OCI-M2 (cell line): ENCODE data around the gene ALCAM.
A peak's percentile ranks its signal among the peaks of the same experiment; 100 is the strongest.
"Not testable (repeated sequence)": the region's sequence is repeated elsewhere in the genome, so short reads cannot be mapped to it uniquely, and the experiment has no call there.

ENCODE experiments used
- DNase-seq: peaks from one replicate; lab custom pipeline; 2025; ENCODE audit not compliant: unreplicated experiment; lab: John Stamatoyannopoulos, UW

The ALCAM gene

DNA sequence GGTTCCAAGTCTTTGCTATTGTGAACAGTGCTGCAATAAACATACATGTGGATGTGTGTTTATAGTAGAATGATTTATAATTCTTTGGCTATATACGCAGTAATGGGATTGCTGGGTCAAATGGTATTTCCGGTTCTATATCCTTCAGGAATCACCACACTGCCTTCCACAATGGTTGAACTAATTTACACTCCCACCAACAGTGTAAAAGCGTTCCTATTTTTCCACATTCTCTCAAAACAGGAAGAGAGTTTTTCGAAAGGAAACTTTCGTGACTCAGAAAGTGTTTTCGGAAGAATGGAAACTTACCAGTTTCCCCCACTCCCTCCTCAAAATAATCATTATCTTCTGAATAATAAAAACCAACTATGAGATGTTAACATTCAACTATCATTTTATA lies 205.8 kb downstream of the ALCAM start:
- DNase-seq: no peak

DNA sequence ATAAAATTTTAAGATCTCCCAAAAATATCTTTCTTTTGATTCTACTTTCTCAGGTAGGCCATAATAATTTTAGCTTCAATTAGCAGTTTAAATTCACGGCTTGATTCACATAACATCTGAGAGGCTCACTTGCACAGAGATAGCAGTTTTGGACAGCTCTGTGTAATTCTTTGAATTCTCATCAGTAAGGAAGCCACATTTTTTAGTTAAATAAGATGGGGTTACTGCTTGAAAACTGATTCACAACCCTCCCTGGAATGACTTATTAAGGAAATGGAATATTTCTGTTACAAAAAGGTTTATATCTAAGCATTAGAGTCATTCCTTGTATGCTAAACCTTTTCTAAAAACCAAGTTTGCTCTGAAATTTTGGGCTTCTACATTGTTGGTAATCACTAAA lies 212.7 kb downstream of the ALCAM start:
- no peak for DNase-seq

DNA sequence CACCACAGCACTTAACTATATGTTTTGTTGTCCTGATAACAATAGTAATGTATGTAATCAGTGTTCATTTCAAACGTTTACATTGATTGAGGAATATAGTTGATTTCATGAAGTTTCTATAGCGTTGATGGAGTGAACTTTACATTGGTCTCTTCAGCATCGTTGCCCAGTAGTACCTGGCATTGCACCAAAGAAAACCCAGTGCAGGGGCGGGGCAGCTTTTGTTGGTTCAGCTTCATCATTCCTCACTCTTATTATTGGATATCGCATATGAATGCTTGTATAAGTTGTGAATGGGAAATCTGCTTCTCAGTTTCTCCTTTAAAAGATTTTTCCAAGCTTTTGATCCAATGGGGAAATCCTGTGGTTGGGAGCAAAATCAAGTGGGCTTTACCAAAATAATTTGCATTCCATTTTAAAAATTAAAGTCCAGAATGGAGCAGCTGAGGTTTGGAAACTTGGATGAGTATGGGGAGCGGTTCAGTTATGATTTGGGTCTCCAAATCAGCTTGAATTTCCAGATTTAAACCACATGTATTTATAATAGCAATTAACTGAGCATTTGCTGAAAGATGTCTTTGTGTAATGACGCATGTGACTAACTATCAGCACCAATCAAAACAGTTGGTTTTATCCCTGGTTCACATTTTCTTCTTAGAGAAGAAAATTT lies 213.7 kb downstream of the ALCAM start:
- DNase-seq: no peak

DNA sequence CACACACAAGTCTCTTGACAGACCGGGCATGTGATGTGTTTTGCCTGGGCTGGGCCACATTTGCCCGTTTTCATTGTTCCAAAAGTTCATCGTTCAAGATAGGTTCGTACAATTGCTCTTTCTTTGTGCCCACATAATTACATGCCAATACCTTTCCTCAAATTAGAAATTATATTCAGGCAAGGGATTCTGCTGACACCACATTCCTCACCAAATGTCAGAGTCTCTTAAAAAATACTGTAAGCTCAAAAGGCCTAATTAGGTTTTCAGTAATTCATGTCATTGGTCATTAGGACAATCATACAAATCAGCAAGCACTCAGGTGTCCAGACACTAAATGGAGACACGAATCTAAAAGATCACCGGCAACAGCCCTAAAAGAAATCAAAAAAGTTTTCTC lies 215.3 kb downstream of the ALCAM start:
- no peak for DNase-seq

DNA sequence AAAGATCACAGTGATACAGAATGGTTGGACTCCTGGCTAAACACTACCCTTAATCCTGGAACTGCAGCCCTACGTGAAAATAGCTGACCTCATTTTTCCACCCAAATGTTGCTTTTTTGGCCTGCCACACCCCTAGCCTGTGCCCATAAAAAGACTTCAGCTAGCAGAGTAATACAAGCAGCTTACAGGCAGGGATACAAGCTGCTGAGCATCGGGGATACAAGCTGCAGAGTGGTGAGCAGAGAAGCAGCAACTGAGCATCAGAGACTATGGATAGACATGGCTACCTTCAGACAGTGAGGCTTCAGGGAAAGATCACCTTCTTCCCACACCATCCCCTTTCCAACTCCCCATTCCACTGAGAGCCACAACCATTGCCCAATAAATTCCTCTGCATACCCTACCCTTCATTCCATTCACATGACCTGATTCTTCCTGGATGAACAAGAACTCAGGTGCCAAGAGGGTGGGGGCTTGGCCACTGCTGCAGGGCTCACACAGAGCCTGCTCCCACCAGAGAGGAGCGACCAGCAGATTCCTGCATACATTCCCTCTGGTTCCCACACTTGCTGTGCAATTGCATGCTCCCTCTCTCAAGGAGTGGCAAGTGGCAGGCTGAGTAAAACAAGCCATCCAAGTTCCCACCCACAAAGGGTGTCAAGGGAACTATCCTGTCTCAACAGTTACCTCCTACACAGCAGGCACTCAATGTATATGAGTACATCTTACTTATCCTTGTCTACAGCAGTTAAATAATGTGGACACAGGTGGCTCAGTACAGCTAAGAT lies 217.5 kb downstream of the ALCAM start:
- DNase-seq: no peak

DNA sequence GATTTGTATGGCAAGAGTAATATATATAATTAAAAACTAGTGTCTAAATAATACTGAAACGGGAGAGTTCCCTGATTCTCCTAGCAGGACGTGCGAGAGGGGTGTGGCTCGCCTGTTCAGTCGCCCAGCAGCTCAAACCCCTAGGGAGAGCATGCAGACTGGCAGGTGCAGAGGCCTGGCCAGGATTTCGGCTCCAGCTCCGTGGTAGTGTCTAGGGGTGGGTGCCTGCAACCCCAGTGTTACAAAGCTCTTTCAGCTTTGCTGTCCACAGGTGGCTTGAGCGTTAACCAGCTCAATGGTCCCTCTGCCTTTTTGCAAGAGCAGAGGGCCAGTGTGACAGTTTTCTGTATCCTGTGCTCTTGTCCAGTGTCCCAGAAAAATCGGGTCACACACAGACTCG lies 226.6 kb downstream of the ALCAM start:
- DNase-seq: no peak

DNA sequence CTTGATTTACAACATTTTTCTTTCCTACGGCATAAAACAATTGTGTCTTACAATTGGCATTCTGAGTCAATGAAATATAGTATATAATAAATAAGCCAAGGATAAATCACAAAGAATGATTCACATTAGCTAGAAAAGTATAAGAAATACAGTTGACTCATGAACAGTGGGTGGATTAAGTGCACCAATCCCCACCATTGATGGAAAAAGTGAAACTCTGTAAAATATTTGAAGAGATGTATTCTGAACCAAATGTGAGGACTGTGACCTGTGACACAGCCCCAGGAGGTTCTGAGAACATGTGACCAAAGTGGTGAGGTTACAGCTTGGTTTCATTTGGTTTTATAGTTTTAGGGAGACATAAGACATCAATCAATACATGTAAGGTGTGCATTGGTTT lies 227.5 kb downstream of the ALCAM start:
- DNase-seq: no peak

DNA sequence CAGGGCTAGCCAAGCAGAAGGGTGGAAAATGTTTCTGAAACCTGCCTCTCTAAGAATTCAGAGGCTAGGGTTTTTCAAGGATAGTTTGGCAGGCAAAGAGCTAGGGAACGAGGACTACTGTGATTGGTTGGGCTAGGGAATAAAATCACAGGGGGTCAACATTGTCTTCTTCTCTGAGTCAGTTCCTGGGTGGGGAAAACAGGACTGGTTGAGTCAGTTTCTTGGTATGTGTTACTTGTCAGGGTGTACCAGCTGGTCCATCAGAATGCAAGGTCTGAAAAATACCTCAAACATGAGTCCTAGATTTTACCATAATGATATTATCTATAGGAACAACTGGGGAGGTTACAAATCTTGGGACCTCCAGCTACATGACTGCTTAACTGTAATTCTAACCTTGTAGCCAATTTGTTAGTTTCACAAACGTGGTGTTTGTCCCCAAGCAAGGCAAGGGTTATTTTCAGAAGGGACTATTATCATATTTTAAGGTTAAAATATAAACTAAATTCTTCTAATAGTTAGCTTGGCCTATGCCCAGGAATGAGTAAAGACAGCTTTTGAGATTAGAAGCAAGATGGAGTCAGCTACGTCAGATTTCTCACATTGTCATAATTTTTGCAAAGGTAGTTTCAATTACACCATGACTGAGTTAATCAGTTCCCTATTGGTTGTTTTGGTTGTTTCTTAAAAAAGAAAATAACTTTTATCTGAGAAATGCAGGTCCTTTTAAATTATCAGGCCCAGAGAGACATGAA lies 231.5 kb downstream of the ALCAM start:
- no peak for DNase-seq

DNA sequence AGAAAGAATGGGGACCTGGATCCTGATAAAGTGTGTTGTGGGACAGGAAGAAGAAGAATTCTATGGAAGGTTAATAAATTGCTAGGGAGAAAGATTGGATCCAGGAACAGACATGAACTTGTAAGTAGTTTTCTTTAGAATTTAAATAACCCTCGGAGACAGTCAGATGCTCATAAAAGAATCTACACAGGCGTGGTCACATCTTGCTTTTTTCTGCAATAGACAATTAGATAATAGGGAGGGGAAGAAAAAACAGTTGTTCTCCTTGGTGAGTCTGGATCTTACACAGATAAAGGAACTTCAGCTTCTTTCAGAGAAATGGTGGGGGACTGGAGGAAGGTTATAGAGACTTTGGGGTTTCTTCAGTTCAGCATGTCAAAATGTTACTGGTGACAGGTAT lies 232.6 kb downstream of the ALCAM start:
- no peak for DNase-seq

DNA sequence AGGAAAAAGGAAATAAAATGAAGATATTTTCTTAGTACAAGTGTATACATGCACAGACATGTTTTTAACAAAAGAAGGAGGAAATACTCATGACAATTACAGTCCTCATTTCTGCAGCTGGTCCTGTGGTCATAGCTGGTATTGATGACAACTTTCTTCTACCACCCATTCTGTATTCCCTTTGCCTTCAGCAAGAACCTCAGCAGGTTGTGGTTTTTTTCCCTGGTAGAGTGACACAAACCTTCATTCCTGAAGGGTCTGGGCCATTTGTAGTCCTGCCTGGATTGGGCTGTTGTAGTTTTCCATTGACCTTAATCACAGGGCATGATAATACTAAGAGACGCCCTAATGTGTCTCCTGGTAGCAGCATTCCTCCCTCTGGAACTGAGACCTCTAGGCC lies 235.0 kb downstream of the ALCAM start:
- not testable (repeated sequence) for DNase-seq

DNA sequence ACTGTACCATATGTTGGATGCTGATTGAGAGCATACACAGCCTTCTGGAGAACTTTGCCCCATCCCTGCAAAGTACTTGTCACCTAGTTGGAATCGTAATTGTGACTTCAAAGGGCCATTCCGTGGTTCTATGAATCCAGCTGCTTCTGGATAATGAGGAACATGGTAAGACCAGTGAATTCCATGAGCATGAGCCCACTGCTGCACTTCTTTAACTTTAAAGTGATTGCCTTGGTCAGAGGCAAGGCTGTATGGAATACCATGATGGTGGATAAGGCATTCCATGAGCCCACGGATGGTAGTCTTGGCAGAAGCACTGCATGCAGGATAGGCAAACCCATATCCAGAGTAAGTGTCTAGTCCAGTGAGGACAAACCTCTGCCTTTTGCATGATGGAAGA lies 235.6 kb downstream of the ALCAM start:
- not testable (repeated sequence) for DNase-seq

DNA sequence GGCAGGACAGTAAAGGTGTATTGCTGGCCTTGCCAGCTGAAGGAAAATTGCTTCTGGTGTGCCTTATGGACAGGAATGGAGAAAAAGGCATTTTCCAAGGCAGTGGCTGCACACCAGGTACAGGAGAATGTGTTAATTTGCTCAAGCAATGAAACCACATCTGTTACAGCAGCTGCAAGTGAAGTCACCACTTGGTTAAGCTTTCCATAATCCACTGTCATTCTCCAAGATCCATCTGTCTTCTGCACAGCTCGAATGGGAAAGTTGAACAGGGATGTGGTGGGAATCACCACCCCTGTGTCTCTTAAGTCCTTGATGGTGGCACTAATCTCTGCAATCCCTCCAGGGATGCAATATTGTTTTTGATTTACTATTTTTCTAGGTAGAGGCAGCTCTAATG lies 236.8 kb downstream of the ALCAM start:
- DNase-seq: not testable (repeated sequence)

DNA sequence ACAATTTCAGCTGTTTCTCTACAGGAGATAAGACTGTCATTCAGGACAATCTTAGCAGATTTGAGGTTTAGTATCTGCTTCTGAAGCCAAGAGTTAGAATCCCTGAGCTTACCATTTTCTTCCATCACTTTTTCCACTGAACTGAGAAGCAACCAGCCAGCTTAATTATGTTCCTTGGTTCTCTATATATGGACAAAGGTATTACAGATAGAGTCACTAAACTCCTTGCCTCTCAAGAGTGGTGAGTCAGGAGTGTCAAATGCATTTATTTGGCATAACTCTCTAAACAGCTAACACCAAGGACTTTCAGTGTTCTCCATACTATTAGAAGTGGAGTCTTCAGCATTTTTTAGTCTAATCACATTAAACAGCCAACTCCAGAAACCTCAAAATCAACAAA lies 239.3 kb downstream of the ALCAM start:
- no peak for DNase-seq

DNA sequence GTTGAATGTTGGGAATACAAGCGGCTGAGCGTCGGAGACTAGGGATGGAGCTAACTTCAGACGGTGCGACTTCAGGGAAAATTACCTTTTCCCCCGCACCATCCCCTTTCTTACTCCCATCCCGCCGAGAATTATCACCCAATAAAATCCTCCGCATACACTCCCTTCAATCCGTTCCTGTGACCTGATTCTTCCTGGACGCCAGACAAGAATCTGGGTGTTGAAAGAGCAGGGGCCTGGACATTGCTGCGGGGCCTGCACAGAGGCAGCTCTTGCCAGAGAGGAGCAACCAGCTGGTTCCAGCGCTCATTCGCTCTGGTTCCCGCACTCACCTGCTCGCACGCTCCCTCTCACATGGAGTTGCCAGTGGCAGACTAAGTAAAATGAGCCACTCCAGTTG lies 241.9 kb downstream of the ALCAM start:
- DNase-seq: no peak

DNA sequence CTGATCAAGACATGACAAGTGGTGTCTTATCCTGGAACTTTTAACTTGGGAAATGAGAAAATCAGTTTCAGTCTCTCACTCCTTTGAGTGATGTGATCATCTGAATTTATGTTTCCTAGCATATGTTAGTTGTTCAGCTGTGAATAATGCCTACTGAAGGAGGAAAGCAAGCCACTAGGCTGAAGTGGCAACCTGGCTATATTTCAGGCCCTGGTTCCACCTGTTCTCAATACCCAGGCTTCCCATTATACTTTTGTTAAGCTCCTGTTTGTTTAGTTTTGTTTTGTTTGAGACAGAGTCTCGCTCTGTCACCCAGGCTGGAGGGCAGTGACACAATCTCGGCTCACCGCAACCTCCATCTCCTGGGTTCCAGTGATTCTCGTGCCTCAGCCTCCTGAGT lies 243.8 kb downstream of the ALCAM start:
- DNase-seq: no peak

DNA sequence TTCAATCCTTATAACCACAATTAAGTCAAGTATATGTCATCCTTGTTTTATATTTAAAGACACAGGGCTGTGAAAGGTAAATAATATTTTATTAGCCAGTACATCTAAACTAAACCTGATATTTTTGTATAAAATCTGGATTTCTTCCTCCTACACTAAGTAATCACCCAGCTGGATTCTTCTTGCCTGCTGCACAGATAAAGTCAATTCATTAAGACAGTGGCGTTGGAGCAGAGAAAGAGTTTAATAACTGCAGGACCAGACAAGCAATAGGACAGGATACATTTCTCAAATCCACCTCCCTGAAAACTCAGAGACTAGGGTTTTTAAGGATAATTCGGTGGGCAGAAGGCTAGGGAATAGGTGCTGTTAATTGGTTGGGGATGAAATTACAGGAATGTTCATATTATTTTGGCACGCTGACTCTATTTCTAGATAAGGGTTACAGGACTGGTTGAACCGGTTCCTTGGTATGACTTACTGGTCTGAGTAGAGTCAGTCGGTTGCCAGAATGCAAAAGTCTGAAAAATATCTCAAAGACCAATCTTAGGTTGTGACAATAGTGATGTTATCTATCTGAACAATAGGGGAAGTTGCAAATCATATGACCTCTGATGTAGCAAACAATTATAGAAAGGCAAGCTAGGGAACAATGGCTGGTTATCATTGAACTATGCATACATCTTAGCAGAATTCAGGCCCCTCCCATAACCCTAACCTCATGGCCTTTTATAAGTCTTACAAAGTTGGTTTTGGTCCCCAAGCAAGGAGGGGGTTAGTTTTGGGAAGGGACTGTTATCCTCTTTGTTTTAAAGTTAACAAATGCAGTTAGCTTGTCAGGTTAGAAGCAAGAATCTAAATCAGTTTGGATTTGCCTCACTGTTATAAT lies 244.8 kb downstream of the ALCAM start:
- no peak for DNase-seq

DNA sequence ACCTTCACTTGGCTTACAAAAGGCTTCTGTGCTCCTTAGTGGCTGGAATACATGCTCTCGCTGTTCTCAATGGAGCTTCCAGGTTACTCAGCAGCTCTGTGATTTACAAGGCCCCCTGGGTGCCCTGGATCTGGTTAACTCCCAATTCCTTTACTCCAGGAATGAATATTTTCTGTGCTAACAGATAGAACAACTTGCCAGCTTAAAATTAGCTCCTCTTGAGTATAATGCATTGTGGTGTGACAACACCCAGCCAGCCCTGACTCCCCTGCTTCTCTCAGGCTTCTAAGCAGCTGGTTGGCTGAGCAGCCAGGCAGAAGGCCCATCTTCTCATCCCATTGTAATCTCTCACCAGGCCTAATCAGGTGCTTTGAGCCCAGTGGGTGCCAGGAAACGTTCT lies 246.4 kb downstream of the ALCAM start:
- DNase-seq: no peak

DNA sequence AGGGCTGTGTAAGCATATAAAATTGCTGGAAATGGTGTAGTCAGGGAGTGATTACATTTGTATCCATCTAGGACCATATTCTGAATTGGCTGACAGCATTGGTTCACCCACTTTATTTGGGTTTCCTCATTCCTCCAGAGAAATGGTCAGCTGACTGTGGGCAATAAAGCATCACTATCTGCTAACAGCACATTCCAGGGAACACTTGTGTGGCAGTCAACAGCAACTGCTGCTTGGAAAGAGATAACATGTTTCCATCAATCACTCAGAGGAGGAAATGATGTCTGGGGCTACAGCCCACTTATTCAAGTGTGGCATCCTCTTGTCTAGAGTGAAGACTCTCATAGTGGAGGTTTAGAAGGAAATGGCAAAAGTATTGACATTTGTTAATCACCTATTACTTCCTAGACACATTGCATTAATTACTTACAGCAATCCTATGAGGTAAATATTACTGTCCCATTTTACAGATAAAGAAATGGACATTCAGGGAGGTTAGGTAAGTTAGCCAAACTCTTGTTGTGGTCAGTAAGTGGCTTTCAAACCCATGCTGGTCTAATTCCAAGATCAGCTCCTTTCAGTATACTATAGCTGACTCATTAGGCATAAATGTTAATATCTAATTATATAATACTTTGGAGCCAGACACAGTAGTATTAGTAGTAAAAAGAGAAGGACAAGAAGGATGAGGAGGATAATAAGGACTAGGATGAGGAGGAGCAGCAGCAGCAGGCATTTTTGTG lies 247.8 kb downstream of the ALCAM start:
- peak; percentile 74 for DNase-seq

DNA sequence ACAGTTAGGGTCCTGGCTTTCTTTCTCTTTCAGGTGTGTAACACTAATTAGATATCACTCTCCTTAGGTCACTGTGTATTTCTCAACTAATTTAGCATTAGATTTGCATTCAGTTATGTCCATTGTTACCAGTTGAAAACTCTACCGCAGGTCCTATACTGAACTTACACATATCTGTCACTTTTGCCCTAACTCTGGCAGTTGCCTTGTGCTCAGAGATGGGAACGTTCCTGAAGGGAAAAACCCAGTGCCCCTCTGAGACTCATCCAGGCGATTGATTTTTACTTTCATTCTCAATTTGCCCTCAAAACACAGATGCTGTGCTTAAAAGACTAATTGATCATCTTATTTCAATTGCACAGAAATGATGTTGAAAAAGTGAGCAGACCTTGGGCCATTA lies 249.1 kb downstream of the ALCAM start:
- DNase-seq: no peak

DNA sequence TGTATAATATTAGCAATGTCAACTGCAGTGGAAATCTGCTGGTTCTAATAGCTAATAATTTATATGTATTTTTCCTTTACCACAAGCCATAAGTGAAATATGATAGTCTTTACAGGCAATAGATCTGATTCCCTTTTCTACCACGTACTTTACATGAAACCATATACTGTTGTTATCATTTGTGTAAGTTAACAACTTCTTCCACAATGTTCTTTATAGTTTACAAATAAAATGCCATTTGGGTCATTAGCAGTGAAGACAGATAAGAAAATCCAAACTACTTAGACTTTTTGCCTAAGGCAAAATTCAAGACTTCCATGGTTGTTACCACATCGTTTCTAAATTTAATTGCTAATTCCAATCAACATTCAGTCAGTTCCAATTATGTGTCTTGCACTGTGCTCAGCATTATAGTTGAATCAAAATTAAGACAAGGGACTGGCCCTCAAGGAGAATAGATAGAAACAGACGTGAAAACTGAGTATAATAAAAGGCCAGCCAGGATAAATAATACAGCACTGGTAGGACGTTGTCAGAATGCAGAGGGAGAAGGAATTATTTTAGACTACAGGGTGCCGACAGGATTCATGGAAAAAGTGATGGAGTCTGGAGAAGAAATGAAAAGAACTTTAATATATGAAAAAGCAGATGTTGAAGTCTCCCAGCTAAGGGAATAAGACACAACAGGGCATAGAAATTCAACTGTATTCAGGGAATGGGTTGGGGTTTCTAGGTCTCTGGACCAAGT lies 249.8 kb downstream of the ALCAM start:
- no peak for DNase-seq
